Mucosa of rectum (tissue), 2 donors: ENCODE results near the gene IFITM5.

Experiments
- H3K27ac ChIP-seq, 2 donors: one replicate each; pipeline ENCODE4 v1.7.0; 2013; ENCODE audit warnings: inconsistent platforms in 2 of 2, low read depth in 2 of 2, low read length in 2 of 2
- H3K27me3 ChIP-seq, 2 donors: one replicate each; pipeline ENCODE4 v1.7.0; 2013; ENCODE audit warnings: low read length in 2 of 2; ENCODE audit not compliant: control insufficient read depth in 2 of 2, insufficient read depth in 2 of 2
- H3K36me3 ChIP-seq, 2 donors: one replicate each; pipeline ENCODE4 v1.7.0; 2013; ENCODE audit warnings: low read length in 2 of 2; ENCODE audit not compliant: control insufficient read depth in 2 of 2, insufficient read depth in 2 of 2
- H3K4me1 ChIP-seq, 2 donors: one replicate each; pipeline ENCODE4 v1.7.0; 2013; ENCODE audit warnings: low read length in 2 of 2, mild to moderate bottlenecking in 1 of 2; ENCODE audit not compliant: control insufficient read depth in 2 of 2, insufficient read depth in 2 of 2
- H3K4me3 ChIP-seq, 2 donors: one replicate each; pipeline ENCODE4 v1.7.0; 2013; ENCODE audit warnings: low read length in 2 of 2
- H3K9ac ChIP-seq, 2 donors: one replicate each; pipeline ENCODE4 v1.7.0; 2013; ENCODE audit warnings: low read length in 2 of 2, low read depth in 1 of 2, mild to moderate bottlenecking in 1 of 2
- H3K9me3 ChIP-seq, 2 donors: one replicate each; pipeline ENCODE4 v1.7.0; 2013; ENCODE audit warnings: low read length in 2 of 2; ENCODE audit not compliant: control insufficient read depth in 2 of 2
- donor health status: healthy.
- donor health status: Normal muscosa, but diverticular disease.

Gene IFITM5

GRCh38 chr11:303363-303762 is 4.0 kb upstream of the IFITM5 start:
- no peak overlapping the region for H3K9ac ChIP-seq
- H3K4me3 ChIP-seq = no peak overlapping the region
- peaks cover 4 to 7% of the 10 kb centered on the region in 2 donors for H3K4me1 ChIP-seq
- H3K9me3 ChIP-seq = no peaks in the 10 kb centered on the region
- H3K27me3 ChIP-seq = peaks cover 3 to 8% of the 10 kb centered on the region in 2 donors
- H3K36me3 ChIP-seq = no peaks in the 10 kb centered on the region
- no peak overlapping the region for H3K27ac ChIP-seq

GRCh38 chr11:299951-300735 is 817 bp upstream of the IFITM5 start:
- Histone ChIP-seq H3K27ac (no peak overlapping the region), H3K9ac (no peak overlapping the region), H3K9me3 (no peaks in the 10 kb centered on the region), H3K4me3 (no peak overlapping the region), H3K36me3 (no peaks in the 10 kb centered on the region), H3K4me1 (no peaks in the 10 kb centered on the region), H3K27me3 (peaks cover 9 to 13% of the 10 kb centered on the region in 2 donors)

GRCh38 chr11:298406-299065 is 790 bp downstream of the IFITM5 start:
- H3K27me3 ChIP-seq = peaks cover 9 to 13% of the 10 kb centered on the region in 2 donors
- no peaks in the 10 kb centered on the region for H3K4me1 ChIP-seq
- H3K4me3 ChIP-seq = no peak overlapping the region
- no peaks in the 10 kb centered on the region for H3K9me3 ChIP-seq
- no peak overlapping the region for H3K9ac ChIP-seq
- no peak overlapping the region for H3K27ac ChIP-seq
- no peaks in the 10 kb centered on the region for H3K36me3 ChIP-seq

GRCh38 chr11:297586-298405 is 1.5 kb downstream of the IFITM5 start:
- Histone ChIP-seq H3K27me3 (peaks cover 9 to 13% of the 10 kb centered on the region in 2 donors), H3K4me3 (no peak overlapping the region), H3K9ac (no peak overlapping the region), H3K36me3 (no peaks in the 10 kb centered on the region), H3K27ac (peak overlapping the region; percentile 4 to 18), H3K4me1 (no peaks in the 10 kb centered on the region), H3K9me3 (no peaks in the 10 kb centered on the region)

- H3K27me3 ChIP-seq = peaks cover 9 to 13% of the 10 kb centered on the region in 2 donors
- peak overlapping the region in 1 of 2 donors; percentile 4 for H3K27ac ChIP-seq
- no peak overlapping the region for H3K9ac ChIP-seq
Observed at GRCh38 chr11:297051-297585, 2.2 kb downstream of the IFITM5 start.

DNA sequence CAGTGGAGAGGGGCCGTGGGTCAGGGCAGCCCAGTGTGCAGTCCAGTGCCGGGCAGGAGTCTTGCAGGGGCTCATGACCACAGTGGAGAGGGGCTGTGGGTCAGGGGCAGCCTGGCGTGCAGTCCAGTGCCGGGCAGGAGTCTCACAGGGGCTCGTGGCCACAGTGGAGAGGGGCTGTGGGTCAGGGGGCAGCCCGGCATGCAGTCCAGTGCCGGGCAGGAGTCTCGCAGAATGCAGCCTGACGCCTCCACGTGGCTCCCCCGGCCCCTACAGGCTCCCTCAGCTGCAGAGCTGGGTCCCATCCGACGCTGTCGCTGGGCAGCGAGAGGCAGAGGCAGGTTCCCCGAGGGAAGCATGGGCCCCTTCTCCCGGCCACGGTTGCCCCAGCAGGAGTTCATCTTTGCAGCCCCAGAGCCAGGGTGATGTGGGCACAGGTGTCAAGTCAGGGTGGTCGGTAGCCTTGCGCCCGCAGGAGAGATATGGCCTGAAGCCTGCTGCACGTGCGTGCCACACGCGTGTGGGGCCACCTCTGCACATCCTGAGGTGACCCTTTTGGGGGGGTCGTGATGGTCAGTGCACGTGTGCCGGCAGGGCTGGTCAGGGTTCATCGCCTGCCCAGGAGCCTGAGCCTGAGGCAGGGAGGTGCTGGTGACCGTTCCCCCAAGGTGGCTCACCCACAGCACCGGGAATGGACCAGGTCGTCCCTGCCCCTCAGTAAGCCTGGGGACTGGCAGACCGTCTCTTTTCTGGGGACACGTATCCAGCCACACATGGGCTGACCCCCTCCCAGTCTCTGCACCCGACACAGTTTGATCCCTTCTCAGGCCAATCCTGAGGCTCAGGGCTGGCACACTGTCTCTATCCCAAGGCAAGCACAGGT is 2.9 kb downstream of the IFITM5 start:
- Histone ChIP-seq H3K9ac (no peak overlapping the region), H3K36me3 (no peaks in the 10 kb centered on the region), H3K27ac (no peak overlapping the region), H3K4me1 (no peaks in the 10 kb centered on the region), H3K4me3 (no peak overlapping the region), H3K9me3 (no peaks in the 10 kb centered on the region), H3K27me3 (peaks cover 9 to 13% of the 10 kb centered on the region in 2 donors)

More at GRCh38 chr11:297051-297585, 2.2 kb downstream of the IFITM5 start:
- no peaks in the 10 kb centered on the region for H3K36me3 ChIP-seq
- no peaks in the 10 kb centered on the region for H3K4me1 ChIP-seq
- H3K4me3 ChIP-seq = no peak overlapping the region
- H3K9me3 ChIP-seq = no peaks in the 10 kb centered on the region

GRCh38 chr11:295351-296170 is 3.8 kb downstream of the IFITM5 start:
- H3K9ac ChIP-seq = no peak overlapping the region
- H3K4me3 ChIP-seq = no peak overlapping the region
- H3K36me3 ChIP-seq = no peaks in the 10 kb centered on the region
- no peaks in the 10 kb centered on the region for H3K9me3 ChIP-seq
- H3K27ac ChIP-seq = no peak overlapping the region
- H3K27me3 ChIP-seq = peaks cover 9 to 12% of the 10 kb centered on the region in 2 donors
- H3K4me1 ChIP-seq = no peaks in the 10 kb centered on the region

DNA sequence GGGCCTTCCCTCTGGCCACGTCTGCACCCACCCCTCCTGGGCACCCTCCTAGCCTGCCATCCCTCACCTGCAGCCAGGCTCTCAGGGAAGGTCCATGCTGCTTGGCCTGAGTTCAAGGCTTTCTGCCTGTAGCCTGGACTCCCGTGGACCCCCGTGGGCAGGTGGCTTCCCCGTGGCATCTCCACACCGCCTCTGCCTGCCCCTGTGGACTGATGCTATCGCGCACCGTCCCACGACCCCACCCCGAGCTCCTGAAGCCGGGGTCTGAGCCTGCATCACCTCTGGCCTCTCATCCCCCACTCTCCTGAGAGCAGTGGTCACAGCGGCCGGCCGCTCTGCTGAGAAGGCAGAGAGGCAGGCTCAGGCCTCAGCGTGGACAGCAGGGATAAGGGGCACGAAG is 4.5 kb downstream of the IFITM5 start:
- Histone ChIP-seq H3K4me3 (no peak overlapping the region), H3K4me1 (peaks cover 2% of the 10 kb centered on the region in 2 donors), H3K36me3 (no peaks in the 10 kb centered on the region), H3K27ac (no peak overlapping the region), H3K27me3 (peaks cover 5 to 6% of the 10 kb centered on the region in 2 donors), H3K9ac (no peak overlapping the region), H3K9me3 (no peaks in the 10 kb centered on the region)
